Measurements from ENCODE around the gene RAB44. TPM values are rescaled to one million over a fixed set of nuclear protein-coding genes. Genes with fewer than 3 reads are reported as not detected.

The RAB44 gene
- total RNA-seq, 1 donor from 2014 or later: not detected

DNA sequence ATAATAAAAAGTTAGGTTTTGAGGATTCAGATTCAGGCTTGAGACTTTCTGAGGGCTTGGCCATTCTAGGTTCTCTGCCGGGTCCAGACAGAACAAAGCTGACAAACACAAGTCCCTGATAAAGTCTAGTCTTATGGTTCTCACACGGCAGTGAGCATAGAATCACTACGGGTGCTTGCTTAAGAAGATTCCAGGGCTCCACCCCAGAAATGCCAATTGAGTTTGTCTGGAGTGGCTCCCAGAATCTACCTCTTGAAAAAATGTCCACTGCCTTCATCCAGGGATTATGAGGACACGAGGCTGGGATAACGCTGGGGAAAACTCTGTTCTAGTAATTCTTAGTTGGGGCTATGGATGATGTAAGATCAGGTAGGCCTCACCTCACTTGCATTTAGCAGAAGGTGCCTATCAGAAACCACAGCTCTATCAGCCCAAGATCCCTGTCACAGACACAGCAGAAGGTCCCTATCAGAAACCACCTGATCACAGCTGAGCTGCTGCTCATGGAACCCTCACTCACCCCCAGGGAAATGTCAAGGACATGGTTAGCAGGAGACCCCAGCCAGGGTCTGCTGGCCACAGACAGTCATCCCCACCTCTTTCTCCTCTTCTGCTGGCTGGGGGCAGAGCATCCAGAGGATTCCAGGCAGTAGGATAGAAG, 52.3 kb downstream of the RAB44 start:
- H3K36me3 ChIP-seq (ENCODE audit: control insufficient read depth, insufficient read depth, low read length): no peaks in the 10 kb centered on the region
- H3K4me3 ChIP-seq (ENCODE audit: low read depth, low read length): no peak overlapping the region
- DNase-seq (ENCODE audit: low read depth): no peak
- TF ChIP-seq, protein P1, sequence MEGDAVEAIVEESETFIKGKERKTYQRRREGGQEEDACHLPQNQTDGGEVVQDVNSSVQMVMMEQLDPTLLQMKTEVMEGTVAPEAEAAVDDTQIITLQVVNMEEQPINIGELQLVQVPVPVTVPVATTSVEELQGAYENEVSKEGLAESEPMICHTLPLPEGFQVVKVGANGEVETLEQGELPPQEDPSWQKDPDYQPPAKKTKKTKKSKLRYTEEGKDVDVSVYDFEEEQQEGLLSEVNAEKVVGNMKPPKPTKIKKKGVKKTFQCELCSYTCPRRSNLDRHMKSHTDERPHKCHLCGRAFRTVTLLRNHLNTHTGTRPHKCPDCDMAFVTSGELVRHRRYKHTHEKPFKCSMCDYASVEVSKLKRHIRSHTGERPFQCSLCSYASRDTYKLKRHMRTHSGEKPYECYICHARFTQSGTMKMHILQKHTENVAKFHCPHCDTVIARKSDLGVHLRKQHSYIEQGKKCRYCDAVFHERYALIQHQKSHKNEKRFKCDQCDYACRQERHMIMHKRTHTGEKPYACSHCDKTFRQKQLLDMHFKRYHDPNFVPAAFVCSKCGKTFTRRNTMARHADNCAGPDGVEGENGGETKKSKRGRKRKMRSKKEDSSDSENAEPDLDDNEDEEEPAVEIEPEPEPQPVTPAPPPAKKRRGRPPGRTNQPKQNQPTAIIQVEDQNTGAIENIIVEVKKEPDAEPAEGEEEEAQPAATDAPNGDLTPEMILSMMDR (IDR thresholded peaks at IDR 0.05; ENCODE audit: insufficient read depth, low read length, poor library complexity, severe bottlenecking): no peak
- H3K27me3 ChIP-seq (ENCODE audit: control insufficient read depth, insufficient read depth, low read length): peaks cover 4% of the 10 kb centered on the region

DNA sequence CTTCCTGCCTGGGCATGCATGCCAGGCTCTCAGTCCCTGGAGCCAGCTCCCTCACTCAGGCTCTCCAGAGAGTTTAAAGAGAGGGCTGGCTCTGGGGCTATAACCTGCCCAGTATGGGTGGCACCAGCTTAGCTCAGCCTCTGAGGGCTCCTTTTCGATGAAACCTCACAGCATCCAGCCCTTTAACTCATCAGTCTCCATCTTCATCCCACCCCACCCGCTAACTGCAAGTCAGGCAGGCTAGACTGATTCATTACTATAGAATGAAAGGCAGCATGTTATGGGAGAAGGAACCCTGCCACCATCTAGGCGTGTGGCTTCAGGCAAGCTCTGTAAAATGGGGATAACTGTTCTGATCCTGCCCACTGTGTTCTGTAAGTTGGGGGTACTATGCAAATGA, 53.5 kb downstream of the RAB44 start:
- H3K36me3 ChIP-seq (ENCODE audit: control insufficient read depth, insufficient read depth, low read length): no peaks in the 10 kb centered on the region
- no peak for DNase-seq (ENCODE audit: low read depth)
- H3K27me3 ChIP-seq (ENCODE audit: control insufficient read depth, insufficient read depth, low read length): no peaks in the 10 kb centered on the region
- H3K4me3 ChIP-seq (ENCODE audit: low read depth, low read length): no peak overlapping the region
- TF ChIP-seq, protein P1 (IDR thresholded peaks at IDR 0.05; ENCODE audit: insufficient read depth, low read length, poor library complexity, severe bottlenecking): no peak

DNA sequence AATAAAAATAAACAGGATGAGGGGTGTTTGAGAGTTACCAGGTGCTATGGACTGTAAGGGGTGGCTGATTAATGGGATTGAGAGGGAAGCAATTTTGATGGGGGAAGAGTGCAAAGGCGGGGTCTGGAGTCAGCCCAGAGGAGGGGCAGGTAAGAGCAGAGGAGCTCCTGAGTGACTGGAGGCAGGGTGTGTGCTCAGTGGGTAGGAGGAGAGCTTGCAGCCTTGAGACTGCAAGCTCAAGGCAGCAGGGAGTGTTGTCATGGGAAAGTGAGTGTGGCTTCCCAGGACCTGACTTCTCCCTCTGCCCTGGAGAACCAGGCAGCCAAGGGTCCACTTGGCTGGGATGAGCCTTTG, 54.2 kb downstream of the RAB44 start:
- TF ChIP-seq, protein P1 (IDR thresholded peaks at IDR 0.05; ENCODE audit: insufficient read depth, low read length, poor library complexity, severe bottlenecking): no peak
- Histone ChIP-seq H3K36me3 (ENCODE audit: control insufficient read depth, insufficient read depth, low read length) (no peaks in the 10 kb centered on the region), H3K4me3 (ENCODE audit: low read depth, low read length) (no peak overlapping the region), H3K27me3 (ENCODE audit: control insufficient read depth, insufficient read depth, low read length) (no peaks in the 10 kb centered on the region)
- DNase-seq (ENCODE audit: low read depth): no peak

DNA sequence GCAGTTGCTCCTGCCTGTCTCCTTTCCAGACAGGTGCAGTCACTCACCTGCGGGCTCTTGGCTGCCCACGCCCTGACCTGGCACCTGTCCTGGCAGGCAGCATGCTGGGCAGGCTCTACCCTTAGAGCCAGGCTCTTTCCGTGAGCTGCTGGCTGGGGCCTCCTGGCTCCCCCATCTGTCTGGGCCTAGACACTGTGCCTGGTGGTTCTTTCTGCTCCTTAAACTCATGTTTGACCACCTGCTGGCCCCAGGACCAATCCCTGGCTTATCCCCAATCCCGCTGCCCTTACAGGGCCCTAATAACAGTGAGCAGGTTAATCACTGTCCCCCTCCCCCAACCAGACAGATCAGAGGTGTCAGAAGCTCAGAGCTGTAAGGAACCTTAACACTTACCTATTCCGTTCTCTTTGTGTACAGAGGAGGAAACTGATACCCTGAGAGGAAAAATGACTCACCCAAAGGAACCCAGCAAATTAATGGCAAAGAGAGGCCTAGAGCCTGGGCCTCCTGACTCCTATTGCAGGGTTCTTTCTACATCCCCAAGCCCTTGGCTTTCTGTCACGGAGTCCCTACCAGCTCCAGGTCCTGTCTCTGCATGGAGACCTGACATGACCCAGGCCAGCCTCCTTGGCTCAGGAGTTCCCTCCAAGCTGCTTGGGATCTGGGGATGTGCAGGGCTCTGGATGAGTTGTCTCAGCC, 54.7 kb downstream of the RAB44 start:
- Histone ChIP-seq H3K36me3 (ENCODE audit: control insufficient read depth, insufficient read depth, low read length) (no peaks in the 10 kb centered on the region), H3K27me3 (ENCODE audit: control insufficient read depth, insufficient read depth, low read length) (no peaks in the 10 kb centered on the region), H3K4me3 (ENCODE audit: low read depth, low read length) (no peak overlapping the region)
- TF ChIP-seq, protein P1 (IDR thresholded peaks at IDR 0.05; ENCODE audit: insufficient read depth, low read length, poor library complexity, severe bottlenecking): no peak
- no peak for DNase-seq (ENCODE audit: low read depth)

DNA sequence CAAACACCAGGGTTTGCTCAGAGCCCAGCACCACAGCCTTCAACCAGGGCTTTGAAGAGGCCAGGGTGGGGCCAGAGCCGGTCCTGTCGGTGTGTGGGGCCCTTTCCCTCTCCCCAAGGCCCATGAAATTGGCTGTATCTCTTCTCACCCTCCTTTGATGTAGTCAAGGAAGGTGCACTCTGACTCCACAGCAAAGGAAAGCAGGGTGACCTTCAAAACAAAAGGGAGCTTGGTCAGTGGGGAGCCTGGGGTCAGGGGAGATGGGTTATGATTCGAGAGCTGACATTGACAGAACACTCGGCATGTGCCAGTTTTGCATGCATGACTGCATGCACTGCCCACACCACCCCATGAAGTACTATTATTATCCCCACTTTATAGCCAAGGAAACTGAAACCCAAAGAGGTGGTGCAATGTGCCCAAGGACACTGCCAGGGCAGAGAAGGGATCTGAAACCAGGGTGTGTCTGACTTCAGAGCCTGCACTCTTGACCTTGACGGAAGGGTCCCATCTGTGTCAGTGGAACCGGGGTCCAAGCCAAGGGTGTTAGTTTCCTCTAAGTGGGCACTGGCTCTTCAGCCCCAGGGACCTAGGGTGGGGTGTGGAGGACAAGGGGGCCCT, 55.4 kb downstream of the RAB44 start:
- TF ChIP-seq, protein P1 (IDR thresholded peaks at IDR 0.05; ENCODE audit: insufficient read depth, low read length, poor library complexity, severe bottlenecking): no peak
- H3K4me3 ChIP-seq (ENCODE audit: low read depth, low read length): no peak overlapping the region

More for the DNA sequence above, 55.4 kb downstream of the RAB44 start:
- no peak for DNase-seq (ENCODE audit: low read depth)
- Histone ChIP-seq H3K27me3 (ENCODE audit: control insufficient read depth, insufficient read depth, low read length) (no peaks in the 10 kb centered on the region), H3K36me3 (ENCODE audit: control insufficient read depth, insufficient read depth, low read length) (no peaks in the 10 kb centered on the region)
